GM21447 (cell line): ENCODE results near the gene GAP43.

ENCODE experiments used
- ATAC-seq: cut with Tn5 transposase; IDR thresholded peaks from one replicate; pipeline ENCODE4 v1.9.1; 2021; ENCODE audit not compliant: unreplicated experiment

GAP43 gene

GRCh38 chr3:115758076-115758763 lies 134.9 kb downstream of the GAP43 start:
- no peak for ATAC-seq

- no peak for ATAC-seq
Observed at GRCh38 chr3:115760716-115761115, 137.4 kb downstream of the GAP43 start.

- ATAC-seq: no peak
Observed at GRCh38 chr3:115761927-115762305, 138.6 kb downstream of the GAP43 start.

GRCh38 chr3:115766587-115767482 lies 143.5 kb downstream of the GAP43 start:
- no peak for ATAC-seq

GRCh38 chr3:115768661-115769060 lies 145.4 kb downstream of the GAP43 start:
- ATAC-seq: no peak
